Prostate gland (tissue), 2 donors: ENCODE data around the gene VPS18. TPM values are rescaled to one million over a fixed set of nuclear protein-coding genes. Genes with fewer than 3 reads are reported as not detected.
A peak's percentile ranks its signal among the peaks of the same experiment; 100 is the strongest.

Source experiments
- DNase-seq: peaks from one replicate; pipeline ENCODE4 v3.0.0-alpha.2; 2019; ENCODE audit warnings: low spot score
- H3K27ac ChIP-seq, 2 donors: fragments of 200-600 bp; sonication (generic); 2 replicates each; pipeline ENCODE4 v1.5.1; 2017 to 2019
- H3K27me3 ChIP-seq: fragments of 200-600 bp; sonication (generic); replicated peaks from 2 replicates; pipeline ENCODE4 v1.5.1; 2019; ENCODE audit not compliant: insufficient read depth
- H3K36me3 ChIP-seq, 2 donors: fragments of 200-600 bp; sonication (generic); 1 replicate in 1 of 2; 2 replicates in 1 of 2; pipeline versions ENCODE4 v1.5.1 to v1.8.1; 2017 to 2019
- H3K4me1 ChIP-seq: fragments of 200-600 bp; sonication (generic); replicated peaks from 2 replicates; pipeline ENCODE4 v1.5.1; 2019
- H3K4me3 ChIP-seq, 2 donors: fragments of 200-600 bp; sonication (generic); 2 replicates each; pipeline ENCODE4 v1.5.1; 2017 to 2019
- H3K9me3 ChIP-seq: fragments of 200-600 bp; sonication (generic); 2 replicates; pipeline ENCODE4 v1.5.1; 2017
- CTCF ChIP-seq, 4 experiments: fragments of 200-600 bp in 2 of 4; fragments of 450-650 bp in 2 of 4; sonication (generic) in 2 of 4; IDR thresholded peaks; 1 replicate in 3 of 4; 2 replicates in 1 of 4; pipeline ENCODE4 v1.5.1; 2016 to 2019; ENCODE audit warnings: antibody characterized with exemption in 4 of 4, mild to moderate bottlenecking in 2 of 4, moderate library complexity in 2 of 4
- POLR2A ChIP-seq: fragments of 450-650 bp; IDR thresholded peaks from one replicate; pipeline ENCODE4 v1.6.1; 2016; ENCODE audit warnings: antibody characterized with exemption, mild to moderate bottlenecking
- POLR2AphosphoS5 ChIP-seq: sonication (generic); formaldehyde crosslinking; IDR thresholded peaks from one replicate; pipeline ENCODE4 v1.6.1; 2017; ENCODE audit warnings: antibody characterized with exemption
- WGBS: methylation state at CpG from one replicate; pipeline ENCODE4 v1.1.5; 2018; 5-methylcytosine and 5-hydroxymethylcytosine counted together
- intact Hi-C: fragments of 100-400 bp; cut with DNase I; formaldehyde crosslinking; loops from one replicate; pipeline ENCODE4 v1.14.2; 2022
- total RNA-seq, 2 donors: library from RNA; depleted of rRNA; stranded (reverse); fragments of >200 nt; gene quantifications; one replicate each; pipeline ENCODE4 v1.1.0, GENCODE V29; 2016

Gene VPS18
- total RNA-seq, 2 donors from 2014 or later = 32.4 to 39.0 TPM

GRCh38 chr15:40934457-40934856 lies 40.2 kb downstream of the VPS18 start:
- DNase-seq = no peak
- Histone ChIP-seq H3K9me3 (no peaks in the 10 kb centered on the region), H3K4me1 (peaks cover 14% of the 10 kb centered on the region), H3K27me3 (no peaks in the 10 kb centered on the region), H3K4me3 (no peak overlapping the region), H3K36me3 (no peaks in the 10 kb centered on the region), H3K27ac (no peak overlapping the region)
- intact Hi-C loops = no loop called here
- 94% methylated on average over 6 of the region's 6 CpGs for whole genome bisulfite sequencing
- TF ChIP-seq CTCF (IDR thresholded peaks at IDR 0.05) (no peak), POLR2AphosphoS5 (no peak), POLR2A (no peak)

GRCh38 chr15:40936234-40936708 lies 42.0 kb downstream of the VPS18 start:
- H3K27me3 ChIP-seq = no peaks in the 10 kb centered on the region
- intact Hi-C loops = no loop called here
- DNase-seq = no peak

GRCh38 chr15:40936709-40937666 lies 42.7 kb downstream of the VPS18 start:
- Histone ChIP-seq H3K27ac (no peak overlapping the region), H3K4me1 (peaks cover under 1% of the 10 kb centered on the region), H3K36me3 (no peaks in the 10 kb centered on the region), H3K9me3 (no peaks in the 10 kb centered on the region), H3K27me3 (no peaks in the 10 kb centered on the region), H3K4me3 (no peak overlapping the region)
- intact Hi-C loops = no loop called here
- 70% methylated on average over 15 of the region's 15 CpGs for WGBS
- no peak for TF ChIP-seq CTCF (IDR thresholded peaks at IDR 0.05)
- no peak for TF ChIP-seq POLR2AphosphoS5
- no peak for TF ChIP-seq POLR2A
- DNase-seq = no peak

More at GRCh38 chr15:40936234-40936708, 42.0 kb downstream of the VPS18 start:
- TF ChIP-seq POLR2A (no peak), CTCF (IDR thresholded peaks at IDR 0.05) (no peak), POLR2AphosphoS5 (no peak)
- 95% methylated on average over 31 of the region's 31 CpGs for WGBS
- Histone ChIP-seq H3K4me1 (no peaks in the 10 kb centered on the region), H3K9me3 (no peaks in the 10 kb centered on the region), H3K27ac (no peak overlapping the region), H3K36me3 (no peaks in the 10 kb centered on the region), H3K4me3 (no peak overlapping the region)

- H3K4me3 ChIP-seq = no peak overlapping the region
- TF ChIP-seq POLR2AphosphoS5 = no peak
- peak in 2 of 4 experiments; percentile 29 to 70 for TF ChIP-seq CTCF (IDR thresholded peaks at IDR 0.05)
- WGBS = 68% methylated on average over 19 of the region's 19 CpGs
- H3K9me3 ChIP-seq = no peaks in the 10 kb centered on the region
- intact Hi-C loops = no loop called here
- no peaks in the 10 kb centered on the region for H3K36me3 ChIP-seq
- DNase-seq = peak; percentile 46
- H3K27ac ChIP-seq = no peak overlapping the region
- H3K4me1 ChIP-seq = peaks cover 7% of the 10 kb centered on the region
- H3K27me3 ChIP-seq = no peaks in the 10 kb centered on the region
Observed at GRCh38 chr15:40937762-40938535, 43.7 kb downstream of the VPS18 start.
